Nephron progenitor cell (in vitro differentiated cells): ENCODE data around the gene C19orf12.

ENCODE experiments used
- DNase-seq: peaks from one replicate; pipeline ENCODE4 v3.0.0; 2021
- H3K27ac Mint-ChIP-seq: 2 replicates; pipeline ENCODE4 v1.8.0; 2021; ENCODE audit warnings: mild to moderate bottlenecking, moderate library complexity, mixed read lengths
- H3K27me3 Mint-ChIP-seq: 2 replicates; pipeline ENCODE4 v1.8.0; 2021; ENCODE audit warnings: mild to moderate bottlenecking, low read depth, mixed read lengths; ENCODE audit not compliant: poor library complexity
- H3K36me3 Mint-ChIP-seq: 2 replicates; pipeline ENCODE4 v1.8.0; 2021; ENCODE audit warnings: low read depth, mixed read lengths
- H3K4me1 Mint-ChIP-seq: 2 replicates; pipeline ENCODE4 v1.8.0; 2021; ENCODE audit warnings: mixed read lengths
- H3K4me3 Mint-ChIP-seq: 2 replicates; pipeline ENCODE4 v1.8.0; 2021; ENCODE audit warnings: mild to moderate bottlenecking, moderate library complexity, mixed read lengths
- H3K9me3 Mint-ChIP-seq: 2 replicates; pipeline ENCODE4 v1.8.0; 2021; ENCODE audit warnings: mild to moderate bottlenecking, moderate library complexity, mixed read lengths
- CTCF ChIP-seq: fragments of 200-600 bp; sonication (generic); IDR thresholded peaks from 2 replicates; pipeline ENCODE4 v1.5.0; 2021; ENCODE audit warnings: antibody characterized with exemption

Gene C19orf12

GRCh38 chr19:29670255-29670654 lies 44.8 kb downstream of the C19orf12 start:
- Mint-ChIP-seq H3K4me1 (peaks cover 35% of the 10 kb centered on the region), H3K36me3 (no peaks in the 10 kb centered on the region), H3K27ac (no peak overlapping the region), H3K9me3 (no peaks in the 10 kb centered on the region), H3K4me3 (no peak overlapping the region), H3K27me3 (peaks cover 29% of the 10 kb centered on the region)
- DNase-seq: no peak
- TF ChIP-seq CTCF: no peak

- no peak overlapping the region for H3K4me3 Mint-ChIP-seq
- DNase-seq: no peak
Measured at GRCh38 chr19:29668746-29669609, 46.1 kb downstream of the C19orf12 start.

DNA sequence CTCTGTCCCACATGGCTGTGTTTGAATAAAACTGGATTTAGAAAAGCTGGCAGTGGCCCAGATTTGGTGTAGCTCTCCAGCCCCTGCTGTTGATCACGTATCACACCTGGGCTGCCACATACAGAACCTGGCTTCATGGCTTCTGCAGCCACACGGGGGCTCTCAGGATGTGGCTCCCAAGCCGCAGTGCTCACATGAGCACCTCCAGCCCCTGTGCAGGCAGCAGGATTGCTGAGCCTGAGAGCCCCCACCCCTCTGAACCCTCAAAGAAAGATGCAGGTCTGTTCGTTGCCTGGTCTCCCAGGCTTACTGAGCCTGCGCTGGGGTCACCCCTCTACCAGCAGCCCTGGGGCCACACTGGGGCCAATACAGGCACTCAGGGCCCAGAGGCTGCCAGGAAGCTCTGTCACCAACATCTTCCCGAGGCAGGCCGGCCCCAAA lies 47.1 kb downstream of the C19orf12 start:
- TF ChIP-seq CTCF: no peak
- H3K27ac Mint-ChIP-seq: no peak overlapping the region
- peaks cover 35% of the 10 kb centered on the region for H3K27me3 Mint-ChIP-seq
- H3K9me3 Mint-ChIP-seq: no peaks in the 10 kb centered on the region
- H3K4me3 Mint-ChIP-seq: no peak overlapping the region
- no peaks in the 10 kb centered on the region for H3K36me3 Mint-ChIP-seq
- no peak for DNase-seq
- peaks cover 45% of the 10 kb centered on the region for H3K4me1 Mint-ChIP-seq

More at GRCh38 chr19:29668746-29669609, 46.1 kb downstream of the C19orf12 start:
- H3K27me3 Mint-ChIP-seq: peaks cover 36% of the 10 kb centered on the region
- H3K9me3 Mint-ChIP-seq: no peaks in the 10 kb centered on the region
- TF ChIP-seq CTCF: no peak
- peaks cover 41% of the 10 kb centered on the region for H3K4me1 Mint-ChIP-seq
- H3K27ac Mint-ChIP-seq: no peak overlapping the region
- H3K36me3 Mint-ChIP-seq: no peaks in the 10 kb centered on the region

DNA sequence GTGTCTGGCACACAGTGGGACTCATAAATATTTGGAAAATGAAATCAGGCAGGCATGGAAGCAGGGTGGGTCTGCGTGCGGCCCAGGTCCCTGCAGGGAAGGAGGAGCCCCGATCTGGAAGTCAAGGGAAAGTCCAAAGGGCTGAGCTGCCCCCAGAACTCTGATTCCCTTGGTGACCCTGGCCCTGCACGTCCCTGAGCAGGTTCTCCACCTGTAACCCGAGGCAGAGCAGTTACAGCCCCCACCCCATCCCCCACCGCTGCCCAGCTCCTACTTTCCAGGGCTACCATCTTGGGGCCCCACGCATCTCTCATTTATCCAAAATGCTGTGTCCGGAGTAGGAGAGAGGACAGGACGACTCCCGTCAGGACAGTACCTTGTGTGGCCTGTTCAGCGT lies 47.7 kb downstream of the C19orf12 start:
- Mint-ChIP-seq H3K9me3 (no peaks in the 10 kb centered on the region), H3K4me1 (peaks cover 45% of the 10 kb centered on the region), H3K27ac (no peak overlapping the region), H3K36me3 (no peaks in the 10 kb centered on the region), H3K4me3 (peak overlapping the region; percentile 79), H3K27me3 (peaks cover 38% of the 10 kb centered on the region)
- TF ChIP-seq CTCF: no peak
- no peak for DNase-seq

DNA sequence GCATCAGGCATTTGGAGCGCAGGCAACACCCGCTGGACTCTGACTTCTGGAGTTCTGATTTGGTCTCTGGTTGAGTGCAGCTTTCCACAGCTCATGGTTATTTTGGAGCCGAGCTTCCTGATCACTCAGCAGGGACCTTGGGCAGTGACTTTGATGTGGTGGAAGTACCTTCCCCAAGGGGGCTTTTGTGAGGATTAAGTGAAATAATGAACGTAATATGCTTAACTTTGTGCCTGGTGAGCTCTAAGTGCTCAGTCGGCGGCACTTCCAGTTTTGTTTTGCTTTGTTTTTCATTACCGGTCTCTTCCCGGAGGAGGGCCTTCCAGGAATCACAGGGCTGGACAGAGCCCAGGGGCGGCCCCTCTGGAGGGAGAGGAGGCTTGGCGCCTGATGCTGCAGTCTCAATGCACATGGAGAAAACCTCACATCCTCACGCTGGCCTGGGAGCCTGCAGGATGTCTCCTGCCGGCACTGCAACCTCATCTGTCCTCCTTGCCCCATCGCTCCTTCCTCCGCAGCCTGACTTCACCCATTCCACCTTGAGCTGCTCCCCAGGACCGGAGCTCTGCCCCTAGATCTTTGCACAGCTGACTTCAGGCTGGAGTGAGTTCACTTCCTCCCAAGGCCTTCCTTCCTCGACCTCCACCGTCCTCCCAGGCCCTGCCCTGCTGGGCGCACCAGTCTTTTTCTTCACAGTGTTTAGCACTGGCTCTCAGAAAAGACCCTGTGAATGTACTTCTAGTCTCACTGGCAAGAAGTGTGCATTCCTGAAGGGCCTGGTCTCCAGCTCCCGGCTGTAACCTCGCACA lies 48.3 kb downstream of the C19orf12 start:
- H3K4me1 Mint-ChIP-seq: peaks cover 43% of the 10 kb centered on the region

More for the DNA sequence above, 48.3 kb downstream of the C19orf12 start:
- no peaks in the 10 kb centered on the region for H3K36me3 Mint-ChIP-seq
- H3K27ac Mint-ChIP-seq: no peak overlapping the region
- no peaks in the 10 kb centered on the region for H3K9me3 Mint-ChIP-seq
- H3K27me3 Mint-ChIP-seq: peaks cover 42% of the 10 kb centered on the region
- peak; percentile 62 for DNase-seq
- TF ChIP-seq CTCF: no peak
- peak overlapping the region; percentile 79 for H3K4me3 Mint-ChIP-seq
